ENCODE measurements around the gene WIPI1.
"Not testable (repeated sequence)": the region's sequence is repeated elsewhere in the genome, so short reads cannot be mapped to it uniquely, and the experiment has no call there.

The WIPI1 gene, protein sequence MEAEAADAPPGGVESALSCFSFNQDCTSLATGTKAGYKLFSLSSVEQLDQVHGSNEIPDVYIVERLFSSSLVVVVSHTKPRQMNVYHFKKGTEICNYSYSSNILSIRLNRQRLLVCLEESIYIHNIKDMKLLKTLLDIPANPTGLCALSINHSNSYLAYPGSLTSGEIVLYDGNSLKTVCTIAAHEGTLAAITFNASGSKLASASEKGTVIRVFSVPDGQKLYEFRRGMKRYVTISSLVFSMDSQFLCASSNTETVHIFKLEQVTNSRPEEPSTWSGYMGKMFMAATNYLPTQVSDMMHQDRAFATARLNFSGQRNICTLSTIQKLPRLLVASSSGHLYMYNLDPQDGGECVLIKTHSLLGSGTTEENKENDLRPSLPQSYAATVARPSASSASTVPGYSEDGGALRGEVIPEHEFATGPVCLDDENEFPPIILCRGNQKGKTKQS

DNA sequence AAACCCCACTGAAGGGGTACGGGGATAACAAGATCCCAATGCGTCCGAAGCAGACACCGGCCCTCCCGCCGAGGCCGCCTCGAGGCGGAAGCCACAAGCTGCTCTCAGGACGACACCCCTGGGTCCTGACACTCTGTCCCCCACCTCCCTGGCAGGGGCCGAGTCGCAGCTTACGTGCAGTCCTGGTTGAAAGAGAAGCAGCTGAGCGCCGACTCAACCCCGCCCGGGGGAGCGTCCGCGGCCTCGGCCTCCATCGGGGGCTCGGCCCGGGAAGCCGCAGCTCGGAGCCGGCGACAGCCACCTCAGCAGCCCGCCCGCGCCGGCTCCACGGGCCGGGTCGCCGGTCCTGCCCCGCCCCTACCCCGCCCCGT, at the start of gene WIPI1:
TSS of gene WIPI1 (minus strand) at position 329 of the 371 bp plus-strand sequence. CDS start at position 254, 75 bp downstream.
- TF ChIP-seq GATA1 (IDR thresholded peaks at IDR 0.05; ENCODE audit: low read depth, low read length): no peak
- DNase-seq: no peak

DNA sequence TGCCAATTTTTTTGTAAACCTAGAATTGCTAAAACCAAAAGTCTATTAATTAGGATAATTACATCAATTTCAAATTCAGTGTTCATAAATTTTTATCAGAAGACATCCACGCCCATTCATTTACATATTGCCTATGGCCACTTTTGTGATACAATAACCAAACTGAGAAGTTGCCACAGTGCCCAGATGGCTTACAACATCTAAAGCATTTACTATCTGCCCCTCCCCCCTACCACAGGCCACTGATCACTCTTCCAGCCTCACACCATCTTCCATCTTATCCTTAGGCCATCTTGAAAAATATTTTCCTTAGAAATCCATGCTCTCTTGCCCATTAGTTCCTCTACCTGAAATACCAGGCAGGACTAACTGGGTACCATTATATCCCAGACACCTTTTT, 48.7 kb upstream of the WIPI1 start:
- no peak for DNase-seq
- TF ChIP-seq GATA1 (IDR thresholded peaks at IDR 0.05; ENCODE audit: low read depth, low read length) (no peak), POLR2A (IDR thresholded peaks at IDR 0.05; ENCODE audit: low read length) (no peak)

DNA sequence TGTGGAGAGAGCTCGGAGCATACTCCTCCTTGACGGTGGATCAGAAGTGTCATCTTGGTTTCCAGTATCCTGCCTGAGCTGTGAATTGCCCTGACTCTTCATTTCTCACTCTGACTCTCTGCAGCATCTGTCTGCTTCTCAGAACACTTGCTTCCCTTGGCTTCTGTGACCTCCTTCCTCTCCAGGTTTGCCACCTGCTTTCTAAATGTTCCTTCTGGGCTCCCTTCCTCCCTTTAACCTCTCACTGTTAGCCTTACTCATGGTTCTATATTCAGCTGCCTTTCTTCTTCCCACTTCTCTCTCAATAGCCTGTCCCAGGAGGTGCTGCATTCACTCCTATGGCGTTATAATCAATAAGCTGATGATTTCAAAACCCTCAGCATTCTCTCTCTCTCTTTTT, 43.8 kb upstream of the WIPI1 start:
- TF ChIP-seq POLR2A (IDR thresholded peaks at IDR 0.05; ENCODE audit: low read length) (no peak), GATA1 (IDR thresholded peaks at IDR 0.05; ENCODE audit: low read depth, low read length) (no peak)
- no peak for DNase-seq

DNA sequence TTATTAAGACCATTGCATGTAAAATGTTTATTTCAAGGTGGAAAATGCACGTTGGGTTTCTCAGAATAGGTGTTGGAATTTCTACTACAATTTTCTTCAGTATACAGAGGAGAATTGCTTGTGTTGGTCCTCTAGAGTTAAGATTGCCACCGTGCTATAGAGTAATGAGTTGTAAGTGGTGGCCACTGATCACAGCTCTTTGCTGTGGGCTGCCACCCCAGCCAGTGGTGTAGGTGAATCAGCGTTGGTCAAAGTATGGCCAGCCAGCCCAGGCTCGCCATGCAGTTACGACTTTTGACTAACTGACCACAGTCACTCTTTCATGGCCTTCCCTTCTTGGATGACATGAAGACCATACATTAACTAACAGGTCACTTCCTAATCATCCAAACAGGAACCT, 42.3 kb upstream of the WIPI1 start:
- no peak for DNase-seq
- no peak for TF ChIP-seq GATA1 (IDR thresholded peaks at IDR 0.05; ENCODE audit: low read depth, low read length)
- TF ChIP-seq POLR2A (IDR thresholded peaks at IDR 0.05; ENCODE audit: low read length): no peak

DNA sequence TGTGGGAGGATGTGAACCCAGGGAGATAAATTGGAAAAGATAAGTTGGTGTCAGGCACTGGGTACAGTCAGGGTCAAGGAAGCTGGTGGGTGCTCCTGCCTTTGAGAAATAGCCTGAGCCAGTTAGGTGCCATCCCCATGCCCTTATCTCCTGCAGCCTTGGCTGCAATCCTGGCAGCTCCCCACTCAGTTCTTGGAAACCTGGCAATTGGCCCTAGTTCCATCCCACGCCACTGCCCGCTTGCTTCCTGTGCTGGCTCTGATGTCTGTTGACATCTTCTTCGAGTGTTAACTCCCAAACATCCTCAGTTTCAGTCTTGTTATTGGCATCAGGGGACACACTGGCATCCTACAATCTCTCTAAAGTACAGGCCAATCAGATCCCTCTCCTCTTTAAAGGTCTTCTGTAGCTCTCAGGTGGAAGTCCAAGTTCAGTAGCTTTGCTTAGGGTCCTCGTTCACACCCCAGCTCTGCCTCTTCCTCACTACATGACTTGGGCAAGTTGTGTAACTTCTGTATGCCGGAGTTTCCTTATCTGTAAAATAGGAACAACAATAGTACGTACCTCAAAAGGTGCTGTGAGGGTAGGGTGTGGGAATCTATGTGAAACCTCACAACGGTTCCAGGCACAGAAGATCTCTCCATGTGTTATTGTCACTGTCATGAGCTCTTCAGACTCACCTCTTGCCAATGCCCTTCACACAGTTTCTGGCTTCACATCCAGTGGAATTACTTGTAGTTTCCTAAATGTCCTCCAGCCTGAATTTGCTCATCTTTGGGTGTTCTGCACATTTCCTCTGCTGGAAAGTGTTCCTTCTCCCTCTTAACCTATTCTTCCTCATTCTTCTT, 41.4 kb upstream of the WIPI1 start:
- no peak for TF ChIP-seq GATA1 (IDR thresholded peaks at IDR 0.05; ENCODE audit: low read depth, low read length)
- TF ChIP-seq POLR2A (IDR thresholded peaks at IDR 0.05; ENCODE audit: low read length): no peak
- no peak for DNase-seq

DNA sequence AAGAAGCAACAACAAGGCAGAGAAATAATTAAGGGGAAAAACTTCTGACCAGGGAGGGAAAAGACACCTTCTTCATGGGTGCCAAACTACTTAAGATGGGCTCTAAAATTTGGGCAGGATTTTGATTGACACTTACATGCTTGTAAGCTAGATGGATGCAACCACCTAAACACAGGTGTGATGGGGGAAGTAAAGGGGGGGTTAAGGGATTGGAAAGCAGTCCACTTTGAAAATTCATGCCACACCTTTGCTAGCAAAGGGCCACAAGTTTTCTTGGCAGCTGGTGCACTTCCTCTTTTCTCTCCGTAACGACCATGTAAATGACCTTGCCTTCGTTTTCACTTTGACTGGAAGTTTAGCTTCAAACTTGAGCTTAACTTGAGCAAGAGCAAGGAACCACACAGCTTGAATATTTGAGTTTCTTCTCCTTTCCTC, 40.6 kb upstream of the WIPI1 start:
- no peak for DNase-seq
- TF ChIP-seq GATA1 (IDR thresholded peaks at IDR 0.05; ENCODE audit: low read depth, low read length) (no peak), POLR2A (IDR thresholded peaks at IDR 0.05; ENCODE audit: low read length) (no peak)

DNA sequence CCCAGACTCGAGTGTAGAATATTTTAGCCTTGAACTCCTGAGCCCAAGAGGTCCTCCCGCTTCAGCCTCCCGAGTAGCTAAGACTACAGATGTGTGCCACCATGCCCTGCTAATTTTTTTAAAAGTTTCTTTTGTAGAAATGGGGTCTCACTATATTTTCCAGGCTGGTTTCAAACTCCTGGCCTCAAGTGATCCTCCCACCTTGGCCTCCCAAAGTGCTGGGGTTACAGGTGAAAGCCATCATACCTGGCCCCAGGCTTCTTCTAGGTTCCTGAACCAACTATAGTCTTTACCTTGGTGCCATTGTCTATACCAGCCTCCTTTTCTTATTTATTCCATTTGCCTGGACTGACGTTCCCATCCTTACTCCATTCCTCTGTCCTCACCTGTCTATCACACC, 37.8 kb upstream of the WIPI1 start:
- DNase-seq: no peak
- no peak for TF ChIP-seq GATA1 (IDR thresholded peaks at IDR 0.05; ENCODE audit: low read depth, low read length)
- no peak for TF ChIP-seq POLR2A (IDR thresholded peaks at IDR 0.05; ENCODE audit: low read length)

DNA sequence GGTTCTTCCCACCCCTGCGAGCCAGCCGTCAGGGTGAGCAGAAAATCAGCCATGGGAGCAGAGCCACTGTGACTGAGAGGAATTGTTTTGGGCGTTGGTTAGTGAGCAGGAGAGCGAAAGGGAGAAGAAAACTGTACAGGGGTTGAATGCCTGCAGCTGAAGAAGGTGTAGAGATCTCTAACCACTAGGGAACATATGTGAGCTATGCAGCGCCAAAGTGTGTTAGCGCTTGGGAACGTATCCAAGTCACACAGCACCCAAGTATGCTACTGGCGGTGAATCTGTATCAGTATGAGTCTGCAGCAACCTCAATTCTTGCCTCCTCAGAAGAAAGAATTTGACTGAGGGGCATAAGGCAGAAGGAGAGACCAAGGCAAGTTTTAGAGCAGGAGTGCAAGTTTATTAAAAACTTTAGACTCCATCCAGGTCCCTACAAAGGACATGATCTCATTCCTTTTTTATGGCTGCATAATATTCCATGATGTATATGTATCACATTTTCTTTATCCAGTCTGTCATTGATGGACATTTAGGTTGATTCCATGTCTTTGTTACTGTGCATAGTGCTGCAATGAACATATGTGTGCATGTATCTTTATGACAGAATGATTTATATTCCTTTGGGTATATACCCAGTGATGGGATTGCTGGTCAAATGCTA, 35.2 kb upstream of the WIPI1 start:
- DNase-seq: not testable (repeated sequence)

DNA sequence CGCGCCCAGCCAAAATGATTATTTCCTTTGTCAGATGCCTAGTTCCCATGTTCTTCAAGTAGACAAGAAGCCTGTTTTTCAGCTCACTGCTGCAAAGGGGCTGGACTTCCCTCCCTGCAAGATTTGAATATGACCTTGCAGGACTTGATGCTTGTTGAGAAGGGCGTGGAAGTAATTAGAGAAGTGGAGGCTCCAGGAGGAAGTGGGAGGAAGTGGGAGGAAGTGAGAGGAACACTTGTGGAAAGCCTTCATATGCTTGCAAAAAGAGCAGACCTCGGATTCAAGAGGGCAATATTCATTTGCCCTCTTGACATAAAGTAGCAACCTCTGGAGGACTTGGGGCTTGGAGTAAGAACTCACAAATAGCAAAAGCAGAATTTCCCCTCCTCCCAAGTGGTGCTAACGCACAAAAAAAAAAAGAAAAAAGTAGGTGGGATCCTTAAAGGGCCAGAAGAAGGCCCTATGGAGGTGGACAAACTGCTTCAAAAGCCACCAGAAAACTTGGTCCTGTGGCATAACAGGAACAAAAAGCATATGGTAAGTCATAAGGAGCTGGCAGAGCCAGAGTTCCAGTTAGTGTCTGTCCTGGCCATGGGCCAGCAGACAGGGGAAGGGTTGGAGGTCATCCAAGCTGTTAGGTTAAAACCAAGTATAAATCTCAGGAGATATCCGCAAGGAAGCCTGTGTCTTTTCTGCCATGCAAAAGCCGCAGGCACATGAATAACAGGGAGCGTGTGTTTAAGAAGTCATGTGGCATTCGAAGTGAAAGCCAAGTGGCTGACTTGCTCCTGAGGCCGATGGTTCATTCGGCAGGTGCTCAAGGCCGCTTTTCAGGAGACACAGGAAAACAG, 34.3 kb upstream of the WIPI1 start:
- no peak for DNase-seq

DNA sequence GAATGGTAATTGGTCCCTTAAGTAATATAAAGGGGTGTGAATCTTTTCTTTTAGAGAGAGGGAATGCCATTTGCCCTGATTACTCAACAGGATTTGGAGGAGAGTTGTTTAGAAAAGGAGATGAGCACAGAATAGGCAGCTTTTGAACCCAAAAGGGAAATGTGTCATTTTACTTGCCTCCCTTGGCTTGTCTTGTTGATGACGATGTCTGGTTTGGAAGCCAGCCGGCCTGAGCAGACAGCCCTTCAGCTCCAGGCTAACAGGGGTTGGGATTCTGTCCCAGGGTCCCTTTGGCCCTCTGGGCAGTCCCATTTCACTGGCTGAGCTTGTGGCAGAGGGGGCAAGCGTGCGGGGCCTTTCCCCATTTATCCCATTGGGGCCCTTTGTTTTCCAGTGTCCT, 32.6 kb upstream of the WIPI1 start:
- no peak for DNase-seq
- TF ChIP-seq GATA1 (IDR thresholded peaks at IDR 0.05; ENCODE audit: low read depth, low read length) (no peak), POLR2A (IDR thresholded peaks at IDR 0.05; ENCODE audit: low read length) (no peak)

More for the DNA sequence above, 34.3 kb upstream of the WIPI1 start:
- no peak for TF ChIP-seq POLR2A (IDR thresholded peaks at IDR 0.05; ENCODE audit: low read length)
- no peak for TF ChIP-seq GATA1 (IDR thresholded peaks at IDR 0.05; ENCODE audit: low read depth, low read length)

DNA sequence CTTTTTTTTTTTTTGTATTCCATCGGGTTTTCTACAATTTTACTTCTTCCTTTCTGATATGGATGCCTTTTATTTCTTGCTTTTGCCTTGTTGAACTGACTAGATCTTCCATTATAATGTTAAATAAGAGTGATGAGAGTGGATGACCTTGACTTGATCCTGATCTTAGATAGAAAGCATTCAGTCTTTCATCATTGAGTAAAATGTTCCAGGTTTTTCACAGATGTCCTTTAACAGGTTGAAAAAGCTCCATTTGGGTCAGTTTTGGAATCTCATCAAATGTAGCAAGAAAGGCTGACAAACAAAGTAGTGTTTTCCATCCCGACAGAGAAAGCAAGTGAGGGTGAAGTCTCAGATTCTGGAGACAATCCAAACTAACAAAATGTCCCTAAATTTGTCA, 27.2 kb upstream of the WIPI1 start:
- TF ChIP-seq GATA1 (IDR thresholded peaks at IDR 0.05; ENCODE audit: low read depth, low read length) (no peak), POLR2A (IDR thresholded peaks at IDR 0.05; ENCODE audit: low read length) (no peak)
- DNase-seq: no peak

DNA sequence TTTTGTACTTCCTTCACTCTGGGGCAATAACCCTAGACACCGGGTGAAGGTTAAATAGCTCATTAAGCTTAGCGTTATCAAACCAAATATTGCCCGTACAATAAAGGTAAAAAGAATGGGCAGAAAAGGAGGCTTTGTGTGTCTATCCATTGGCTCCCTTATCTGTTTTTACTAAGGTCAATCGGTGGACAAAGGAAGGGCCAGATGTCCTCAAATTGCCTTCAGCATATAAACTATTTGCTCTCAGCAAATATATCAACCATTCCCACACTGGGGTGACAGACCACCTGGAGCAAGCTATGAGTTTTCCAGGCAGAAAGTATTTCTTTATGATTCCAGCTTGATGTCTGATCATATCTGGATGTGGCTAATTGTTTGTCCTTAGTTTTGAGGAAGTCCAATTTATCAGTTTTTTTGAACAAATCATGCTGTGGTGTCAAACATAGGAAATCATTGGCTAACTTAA, 25.3 kb upstream of the WIPI1 start:
- no peak for DNase-seq
- TF ChIP-seq GATA1 (IDR thresholded peaks at IDR 0.05; ENCODE audit: low read depth, low read length) (no peak), POLR2A (IDR thresholded peaks at IDR 0.05; ENCODE audit: low read length) (no peak)

DNA sequence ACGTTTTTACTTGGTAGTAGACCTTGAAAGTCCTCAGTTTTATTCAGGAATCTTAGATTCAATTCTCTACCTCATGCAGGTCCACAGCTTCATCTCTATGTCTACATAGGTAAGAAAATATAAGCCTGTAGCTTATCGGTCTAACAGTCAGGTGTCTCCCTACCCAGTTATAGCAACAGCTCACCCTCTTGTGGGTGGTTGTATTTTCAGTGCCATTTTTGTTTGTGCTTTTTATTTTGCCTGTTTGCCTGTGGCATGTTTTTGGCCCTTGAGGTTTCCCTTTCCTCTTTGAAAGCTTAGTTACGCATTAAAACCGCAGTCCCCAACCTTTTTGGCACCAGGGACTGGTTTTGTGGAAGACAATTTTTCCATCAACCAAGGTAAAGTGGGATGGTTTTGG, 23.6 kb upstream of the WIPI1 start:
- DNase-seq: no peak
- TF ChIP-seq GATA1 (IDR thresholded peaks at IDR 0.05; ENCODE audit: low read depth, low read length) (no peak), POLR2A (IDR thresholded peaks at IDR 0.05; ENCODE audit: low read length) (no peak)
